ENCODE measurements around the gene NTM. TPM values are rescaled to one million over a fixed set of nuclear protein-coding genes. Genes with fewer than 3 reads are reported as not detected.

NTM gene
- polyA plus RNA-seq, 1 donor from 2014 or later = not detected

DNA sequence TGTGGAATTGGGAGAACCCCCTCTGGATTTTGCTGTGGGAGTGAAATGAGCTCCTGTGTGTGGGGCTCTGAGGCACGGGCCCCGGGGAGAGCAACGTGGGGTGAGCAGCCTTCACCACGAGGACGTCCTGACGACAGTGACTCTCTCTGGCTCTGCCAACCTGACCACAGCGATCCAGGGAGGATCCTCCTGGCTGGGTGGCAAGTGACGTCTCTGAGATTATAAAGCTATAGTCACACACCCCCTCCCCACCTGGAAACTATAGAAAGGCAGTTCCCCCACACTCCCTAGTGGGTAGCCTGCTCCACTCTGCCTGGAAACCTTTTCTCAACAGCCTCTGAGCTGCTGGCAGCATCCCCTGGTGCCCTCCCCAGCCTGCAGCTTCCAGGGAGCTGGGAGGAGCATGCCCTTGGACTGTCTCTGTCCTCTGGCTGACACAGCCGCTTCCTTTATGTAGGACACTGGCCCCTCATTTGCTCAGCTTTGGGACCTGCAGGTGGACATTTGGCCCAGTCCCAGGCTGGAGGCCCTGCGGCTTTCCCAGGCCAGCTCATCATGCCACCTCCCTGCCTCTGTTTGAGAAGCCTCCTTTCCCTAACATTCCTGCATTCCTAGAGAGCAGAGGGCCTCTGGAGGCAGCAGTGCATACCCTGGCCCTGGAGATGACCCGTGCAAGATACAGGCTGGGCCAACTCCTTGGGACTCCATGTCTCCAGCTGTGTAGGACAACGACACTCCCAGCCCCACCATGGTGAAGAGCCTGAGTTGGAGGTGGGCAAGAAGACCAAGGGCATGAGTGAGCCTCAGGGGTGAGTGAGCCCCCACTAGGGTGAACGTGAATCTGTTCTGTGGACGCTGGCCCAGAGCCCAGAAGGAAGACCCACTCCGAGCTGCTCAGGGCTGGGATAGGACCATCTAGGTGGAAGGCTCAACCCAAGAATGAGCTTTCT, 314.0 kb downstream of the NTM start:
- H3K9me3 Mint-ChIP-seq = peaks cover 0 to 2% (median 0%) of the 10 kb centered on the region in 3 donors
- no peaks in the 10 kb centered on the region for H3K4me1 Mint-ChIP-seq
- peaks cover 7% of the 10 kb centered on the region for H3K27me3 Mint-ChIP-seq
- no peak overlapping the region for H3K4me3 Mint-ChIP-seq
- H3K36me3 Mint-ChIP-seq = no peaks in the 10 kb centered on the region
- no peak overlapping the region for H3K27ac Mint-ChIP-seq

GRCh38 chr11:131685206-131685605, 314.8 kb downstream of the NTM start:
- Mint-ChIP-seq H3K27me3 (peaks cover 10% of the 10 kb centered on the region), H3K4me1 (no peaks in the 10 kb centered on the region), H3K27ac (no peak overlapping the region), H3K36me3 (no peaks in the 10 kb centered on the region), H3K9me3 (peaks cover 0 to 2% (median 0%) of the 10 kb centered on the region in 3 donors), H3K4me3 (no peak overlapping the region)

GRCh38 chr11:131685906-131686305, 315.5 kb downstream of the NTM start:
- Mint-ChIP-seq H3K27me3 (peaks cover 10% of the 10 kb centered on the region), H3K4me3 (no peak overlapping the region), H3K27ac (no peak overlapping the region)

GRCh38 chr11:131686836-131687235, 316.4 kb downstream of the NTM start:
- H3K4me1 Mint-ChIP-seq = no peaks in the 10 kb centered on the region
- no peak overlapping the region for H3K27ac Mint-ChIP-seq
- H3K9me3 Mint-ChIP-seq = peaks cover 0 to 2% (median 2%) of the 10 kb centered on the region in 3 donors
- H3K4me3 Mint-ChIP-seq = no peak overlapping the region
- H3K36me3 Mint-ChIP-seq = no peaks in the 10 kb centered on the region
- H3K27me3 Mint-ChIP-seq = peaks cover 10% of the 10 kb centered on the region

More at GRCh38 chr11:131685906-131686305, 315.5 kb downstream of the NTM start:
- Mint-ChIP-seq H3K36me3 (no peaks in the 10 kb centered on the region), H3K4me1 (no peaks in the 10 kb centered on the region), H3K9me3 (peaks cover 0 to 2% (median 2%) of the 10 kb centered on the region in 3 donors)

- Mint-ChIP-seq H3K9me3 (peaks cover 0 to 2% (median 2%) of the 10 kb centered on the region in 3 donors), H3K27ac (peak overlapping the region in 1 of 3 donors; percentile 77), H3K36me3 (no peaks in the 10 kb centered on the region), H3K4me1 (no peaks in the 10 kb centered on the region), H3K27me3 (peaks cover 10% of the 10 kb centered on the region), H3K4me3 (no peak overlapping the region)
Measured at GRCh38 chr11:131687291-131688047, 317.1 kb downstream of the NTM start.

GRCh38 chr11:131688048-131688693, 317.8 kb downstream of the NTM start:
- H3K36me3 Mint-ChIP-seq = no peaks in the 10 kb centered on the region
- no peaks in the 10 kb centered on the region for H3K4me1 Mint-ChIP-seq
- peak overlapping the region in 1 of 3 donors; percentile 77 for H3K27ac Mint-ChIP-seq
- peaks cover 11% of the 10 kb centered on the region for H3K27me3 Mint-ChIP-seq
- H3K9me3 Mint-ChIP-seq = peaks cover 0 to 2% (median 2%) of the 10 kb centered on the region in 3 donors
- H3K4me3 Mint-ChIP-seq = no peak overlapping the region

DNA sequence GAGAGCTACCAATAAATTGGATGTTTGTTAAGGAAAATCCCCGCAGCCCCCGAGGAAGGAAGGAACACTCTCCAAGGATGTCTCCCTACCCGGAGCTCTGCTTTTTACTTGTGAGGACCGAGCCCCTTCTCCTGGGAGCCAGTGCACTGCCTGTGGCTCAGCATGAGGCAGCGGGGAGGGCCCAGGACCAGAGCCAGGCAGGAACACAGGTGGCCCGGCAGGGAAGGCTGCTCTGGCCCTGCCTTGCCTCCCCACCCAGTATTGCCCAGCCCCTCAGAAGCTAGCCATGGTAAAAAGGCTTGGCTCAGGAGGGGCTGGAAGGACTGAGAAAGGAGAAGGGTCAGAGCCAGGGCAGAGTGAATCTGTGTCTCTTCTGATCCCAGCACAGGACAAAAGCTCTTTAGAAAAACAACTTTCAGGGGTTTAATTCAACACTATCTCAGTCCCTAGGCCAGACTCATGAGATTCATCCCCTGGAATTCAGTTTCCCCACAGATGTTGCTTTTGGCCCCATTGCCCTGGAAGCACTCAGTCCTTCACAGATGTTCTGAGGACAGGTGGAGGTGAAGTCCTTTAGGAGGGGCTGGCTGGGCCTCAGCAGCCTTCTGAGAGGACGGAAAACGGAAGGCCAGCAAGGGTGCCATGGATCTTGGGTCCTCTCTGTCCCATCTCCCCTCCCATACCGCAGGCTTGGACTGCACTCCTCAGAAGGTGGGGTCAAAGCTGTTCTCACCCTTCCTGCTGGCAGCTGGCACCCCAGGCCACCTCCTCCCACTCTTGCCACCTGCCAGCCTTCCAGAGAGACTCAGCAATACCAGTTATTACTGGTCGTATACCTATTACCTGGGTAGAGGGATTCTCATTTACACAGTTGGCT, 318.9 kb downstream of the NTM start:
- H3K4me1 Mint-ChIP-seq = peaks cover 0 to 1% (median 0%) of the 10 kb centered on the region in 3 donors
- no peaks in the 10 kb centered on the region for H3K36me3 Mint-ChIP-seq
- no peak overlapping the region for H3K27ac Mint-ChIP-seq
- peaks cover 15% of the 10 kb centered on the region for H3K27me3 Mint-ChIP-seq
- H3K4me3 Mint-ChIP-seq = no peak overlapping the region
- H3K9me3 Mint-ChIP-seq = peaks cover 0 to 2% (median 2%) of the 10 kb centered on the region in 3 donors

GRCh38 chr11:131690362-131690761, 319.9 kb downstream of the NTM start:
- Mint-ChIP-seq H3K4me1 (peaks cover 0 to 6% (median 3%) of the 10 kb centered on the region in 3 donors), H3K36me3 (no peaks in the 10 kb centered on the region), H3K27me3 (peaks cover 20% of the 10 kb centered on the region), H3K4me3 (no peak overlapping the region), H3K9me3 (peaks cover 0 to 2% (median 2%) of the 10 kb centered on the region in 3 donors), H3K27ac (no peak overlapping the region)

DNA sequence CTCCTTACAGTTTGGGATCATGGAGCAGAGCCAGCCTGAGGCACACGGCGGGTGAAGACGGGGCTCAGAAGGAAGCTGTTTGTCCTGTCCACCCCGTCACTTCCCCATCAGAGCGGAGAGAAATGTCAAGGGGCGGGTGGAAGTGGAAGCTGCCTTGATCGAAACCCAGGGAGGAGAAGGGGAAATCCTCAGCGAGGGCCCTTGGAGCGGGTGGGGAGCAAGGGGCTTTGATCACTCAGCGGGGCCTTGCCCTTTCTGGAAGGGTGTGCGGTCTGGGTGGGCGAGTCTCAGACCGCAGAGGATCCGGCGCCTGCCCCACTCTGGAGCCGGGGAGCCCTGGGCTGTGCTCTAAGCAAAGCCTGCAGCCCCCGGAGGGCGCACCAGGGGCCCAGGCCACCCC, 320.4 kb downstream of the NTM start:
- Mint-ChIP-seq H3K9me3 (peaks cover 0 to 2% (median 2%) of the 10 kb centered on the region in 3 donors), H3K4me1 (peaks cover 0 to 6% (median 3%) of the 10 kb centered on the region in 3 donors), H3K27me3 (peaks cover 23% of the 10 kb centered on the region), H3K27ac (no peak overlapping the region), H3K4me3 (no peak overlapping the region), H3K36me3 (no peaks in the 10 kb centered on the region)

DNA sequence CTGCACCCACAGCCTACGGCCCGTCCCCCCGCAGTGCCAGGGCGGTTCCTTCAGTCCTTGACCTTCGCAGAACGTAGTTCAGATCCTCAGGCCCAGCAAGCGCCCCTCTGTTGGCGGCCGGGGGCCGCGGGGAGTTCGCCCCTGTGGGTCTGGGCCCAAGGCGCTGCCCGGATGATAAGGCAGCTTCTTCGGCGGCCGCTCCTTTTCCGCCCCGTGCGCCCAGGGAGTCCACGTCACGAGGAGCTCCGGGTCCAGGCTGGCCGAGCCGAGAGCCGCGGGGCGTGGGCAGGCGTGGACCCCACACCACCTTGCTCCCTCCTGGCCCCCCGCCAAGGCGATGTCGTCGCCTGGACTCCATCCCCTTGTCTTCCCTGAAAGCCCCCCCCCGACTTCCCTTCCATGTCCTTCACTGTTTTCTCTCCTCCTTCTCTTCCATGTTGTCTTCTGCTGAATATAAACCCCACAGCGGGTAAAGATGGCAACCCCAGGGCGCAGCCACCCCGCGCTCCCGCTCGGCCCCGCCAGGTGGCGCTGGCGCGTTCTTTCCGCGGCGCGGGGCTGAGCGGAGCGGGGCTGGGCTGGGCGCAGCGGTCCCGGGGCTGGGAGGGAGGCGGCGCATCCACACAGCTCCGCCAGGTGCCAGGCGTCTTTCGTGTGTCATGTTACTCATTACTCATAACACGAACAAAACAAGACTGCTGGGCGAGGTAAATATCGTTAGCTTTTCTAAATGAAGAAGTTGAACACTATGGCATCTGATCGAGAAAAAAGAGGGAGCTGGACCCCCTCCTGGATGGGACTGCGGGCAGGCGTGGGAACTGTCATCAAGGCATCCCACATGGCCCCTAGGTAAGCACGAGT, 321.0 kb downstream of the NTM start:
- Mint-ChIP-seq H3K36me3 (no peaks in the 10 kb centered on the region), H3K27me3 (peaks cover 29% of the 10 kb centered on the region), H3K27ac (no peak overlapping the region), H3K4me1 (peaks cover 0 to 6% (median 3%) of the 10 kb centered on the region in 3 donors), H3K4me3 (no peak overlapping the region), H3K9me3 (peaks cover 0 to 2% (median 0%) of the 10 kb centered on the region in 3 donors)

GRCh38 chr11:131692151-131692550, 321.7 kb downstream of the NTM start:
- Mint-ChIP-seq H3K9me3 (peaks cover 0 to 2% (median 0%) of the 10 kb centered on the region in 3 donors), H3K4me1 (peaks cover 0 to 6% (median 3%) of the 10 kb centered on the region in 3 donors), H3K36me3 (no peaks in the 10 kb centered on the region), H3K4me3 (no peak overlapping the region), H3K27ac (no peak overlapping the region), H3K27me3 (peaks cover 29% of the 10 kb centered on the region)

GRCh38 chr11:131692961-131693360, 322.5 kb downstream of the NTM start:
- no peak overlapping the region for H3K4me3 Mint-ChIP-seq
- peaks cover 0 to 6% (median 3%) of the 10 kb centered on the region in 3 donors for H3K4me1 Mint-ChIP-seq
- H3K27ac Mint-ChIP-seq = no peak overlapping the region
- no peaks in the 10 kb centered on the region for H3K36me3 Mint-ChIP-seq
- peaks cover 0 to 2% (median 2%) of the 10 kb centered on the region in 3 donors for H3K9me3 Mint-ChIP-seq
- H3K27me3 Mint-ChIP-seq = peaks cover 30% of the 10 kb centered on the region

GRCh38 chr11:131693756-131694155, 323.3 kb downstream of the NTM start:
- Mint-ChIP-seq H3K27ac (no peak overlapping the region), H3K4me3 (no peak overlapping the region), H3K27me3 (peaks cover 30% of the 10 kb centered on the region), H3K36me3 (no peaks in the 10 kb centered on the region), H3K9me3 (peaks cover 0 to 4% (median 4%) of the 10 kb centered on the region in 3 donors), H3K4me1 (peaks cover 0 to 6% (median 3%) of the 10 kb centered on the region in 3 donors)

Measured in IgD-negative memory B cell (primary cell).